ENCODE data around the gene ARHGAP44.

The ARHGAP44 gene

DNA sequence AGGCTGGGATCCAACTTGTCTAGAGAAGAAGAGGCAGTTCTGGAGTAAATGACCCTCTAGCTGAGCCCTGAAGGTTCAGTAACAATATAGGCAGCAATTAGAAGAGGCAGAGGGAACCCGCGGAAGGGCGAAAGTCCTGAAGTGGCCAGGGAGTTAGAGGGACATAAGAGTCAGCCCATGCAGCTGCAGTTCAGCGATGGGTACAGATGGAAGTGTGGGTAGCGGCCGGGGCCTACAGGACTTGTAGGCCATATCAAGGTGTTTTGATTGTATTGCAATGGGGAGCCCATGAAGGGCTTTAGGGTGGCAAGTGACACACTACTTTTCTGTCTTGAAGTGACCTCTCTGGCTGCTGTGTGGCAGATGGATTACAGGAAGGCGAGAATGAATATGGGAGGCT lies 225.5 kb downstream of the ARHGAP44 start:
- in situ Hi-C loops (cut with MboI; ENCODE audit: low sequenced_read_pairs, unreplicated experiment) = loop anchor here (25.0 kb wide), 2 partner anchors 578 to 1028 kb away; partner anchors contain the start of gene ZNF18
- TF ChIP-seq, protein P1, sequence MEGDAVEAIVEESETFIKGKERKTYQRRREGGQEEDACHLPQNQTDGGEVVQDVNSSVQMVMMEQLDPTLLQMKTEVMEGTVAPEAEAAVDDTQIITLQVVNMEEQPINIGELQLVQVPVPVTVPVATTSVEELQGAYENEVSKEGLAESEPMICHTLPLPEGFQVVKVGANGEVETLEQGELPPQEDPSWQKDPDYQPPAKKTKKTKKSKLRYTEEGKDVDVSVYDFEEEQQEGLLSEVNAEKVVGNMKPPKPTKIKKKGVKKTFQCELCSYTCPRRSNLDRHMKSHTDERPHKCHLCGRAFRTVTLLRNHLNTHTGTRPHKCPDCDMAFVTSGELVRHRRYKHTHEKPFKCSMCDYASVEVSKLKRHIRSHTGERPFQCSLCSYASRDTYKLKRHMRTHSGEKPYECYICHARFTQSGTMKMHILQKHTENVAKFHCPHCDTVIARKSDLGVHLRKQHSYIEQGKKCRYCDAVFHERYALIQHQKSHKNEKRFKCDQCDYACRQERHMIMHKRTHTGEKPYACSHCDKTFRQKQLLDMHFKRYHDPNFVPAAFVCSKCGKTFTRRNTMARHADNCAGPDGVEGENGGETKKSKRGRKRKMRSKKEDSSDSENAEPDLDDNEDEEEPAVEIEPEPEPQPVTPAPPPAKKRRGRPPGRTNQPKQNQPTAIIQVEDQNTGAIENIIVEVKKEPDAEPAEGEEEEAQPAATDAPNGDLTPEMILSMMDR (IDR thresholded peaks at IDR 0.05; ENCODE audit: borderline replicate concordance, control extremely low read depth, extremely low read depth, insufficient read depth, missing control alignments) = no peak
- DNase-seq (ENCODE audit: low spot score) = no peak

DNA sequence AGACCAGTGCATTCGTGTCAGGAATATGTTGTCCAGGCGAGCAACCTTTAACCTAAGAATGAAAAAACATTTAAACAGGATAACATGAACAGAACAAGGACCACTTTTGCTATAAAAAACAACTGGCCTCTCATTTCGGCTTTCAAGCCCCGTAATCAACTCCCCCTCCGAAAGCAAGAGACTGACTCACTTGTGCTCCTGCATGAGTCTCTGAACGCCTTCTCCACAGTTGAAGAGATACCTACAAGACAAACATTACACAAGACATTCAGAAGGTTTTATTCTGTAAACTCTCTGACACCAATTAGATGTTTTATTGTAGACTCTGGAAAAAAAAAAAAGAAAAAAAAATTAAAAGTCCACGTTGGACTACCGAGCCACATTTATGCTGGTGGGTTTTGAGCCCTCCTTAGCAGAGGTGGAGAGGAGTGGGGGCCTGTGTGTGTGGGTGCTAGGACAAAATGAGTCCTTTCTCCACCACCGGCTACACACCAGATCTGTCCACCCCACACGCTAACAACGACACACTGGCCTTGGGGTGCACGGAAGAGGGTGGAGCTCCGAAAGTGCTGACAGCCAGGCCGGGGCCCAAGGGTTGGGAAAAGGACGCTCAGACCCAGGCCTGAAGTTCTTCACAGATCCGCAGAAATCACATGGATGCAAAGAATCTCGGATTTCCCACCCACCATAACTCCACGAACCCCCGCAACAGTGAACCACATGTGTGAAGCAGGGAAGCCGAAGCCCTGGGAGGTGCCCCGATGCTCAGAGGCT lies 227.8 kb downstream of the ARHGAP44 start:
- DNase-seq (ENCODE audit: low spot score) = no peak
- in situ Hi-C loops (cut with MboI; ENCODE audit: low sequenced_read_pairs, unreplicated experiment) = loop anchor here (25.0 kb wide), 2 partner anchors 580 to 1030 kb away; partner anchors contain the start of gene ZNF18

DNA sequence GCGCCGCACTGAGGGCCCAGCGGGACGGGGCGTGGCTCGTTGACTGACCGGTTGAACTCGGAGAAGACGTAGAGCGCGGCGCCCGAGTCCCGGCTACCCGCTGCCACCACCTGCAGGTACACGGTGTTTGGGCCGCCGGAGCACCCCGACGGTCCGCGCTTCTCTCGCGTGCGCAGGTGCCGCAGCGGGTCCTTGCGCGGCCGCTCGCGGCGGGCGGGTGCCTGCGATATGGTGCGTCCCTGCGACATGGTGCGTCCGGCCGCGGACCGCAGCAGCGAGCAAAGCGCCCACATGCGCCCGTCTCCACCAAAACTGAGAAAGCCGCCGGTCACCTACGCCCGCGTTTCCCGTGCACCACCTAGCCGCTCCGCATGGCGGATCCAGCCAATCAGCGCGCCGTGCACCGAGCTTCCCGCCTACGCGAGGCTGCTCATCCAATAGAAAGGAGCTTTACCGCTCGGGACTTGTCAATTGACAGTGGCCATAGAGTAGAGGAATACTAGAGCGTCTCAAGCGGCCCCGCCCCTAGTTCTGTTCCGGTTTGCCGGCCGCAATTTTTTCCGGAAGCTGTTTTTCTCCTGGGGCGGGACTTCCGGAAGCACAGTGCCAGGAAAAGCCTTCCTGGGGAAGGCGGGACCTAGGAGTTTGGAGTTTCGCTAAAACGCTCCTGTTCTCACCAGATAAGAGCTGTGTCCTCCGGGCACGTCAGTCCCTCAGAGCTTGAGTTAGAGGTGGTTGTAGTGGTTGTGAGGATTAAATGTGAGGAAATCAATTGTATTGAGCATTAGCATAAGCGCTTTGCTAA lies 228.6 kb downstream of the ARHGAP44 start, which contains the start of gene ELAC2:
Gene ELAC2 (minus strand): TSS at position 373 of the 805 bp plus-strand sequence. CDS start 80 bp downstream, at position 293.
- TF ChIP-seq, protein P1 (IDR thresholded peaks at IDR 0.05; ENCODE audit: borderline replicate concordance, control extremely low read depth, extremely low read depth, insufficient read depth, missing control alignments) = no peak
- in situ Hi-C loops (cut with MboI; ENCODE audit: low sequenced_read_pairs, unreplicated experiment) = loop anchor here (25.0 kb wide), 2 partner anchors 581 to 1031 kb away; partner anchors contain the start of gene ZNF18
- DNase-seq (ENCODE audit: low spot score) = peak; percentile 97

More for the DNA sequence above, 227.8 kb downstream of the ARHGAP44 start:
- TF ChIP-seq, protein P1 (IDR thresholded peaks at IDR 0.05; ENCODE audit: borderline replicate concordance, control extremely low read depth, extremely low read depth, insufficient read depth, missing control alignments) = no peak

DNA sequence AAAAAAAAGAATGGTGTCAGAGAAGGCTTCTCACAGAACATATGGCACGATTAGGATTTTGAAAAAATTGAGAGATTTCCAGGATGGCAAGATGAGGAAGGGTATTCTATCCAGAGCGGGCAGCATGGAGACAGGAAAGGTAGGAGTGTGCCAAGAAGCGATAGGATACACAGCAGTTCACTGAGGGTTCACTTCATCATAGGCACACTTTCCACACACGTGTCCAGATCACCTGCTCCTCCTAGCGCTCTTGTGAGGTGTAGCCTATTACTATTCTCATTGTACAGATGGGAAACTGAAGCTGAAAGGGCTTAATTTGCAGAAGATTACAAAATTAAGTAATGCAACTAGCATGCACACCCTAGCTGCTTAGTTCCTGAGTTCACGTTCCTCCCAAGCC lies 234.7 kb downstream of the ARHGAP44 start:
- in situ Hi-C loops (cut with MboI; ENCODE audit: low sequenced_read_pairs, unreplicated experiment) = loop anchor here (25.0 kb wide), 2 partner anchors 587 to 1037 kb away; partner anchors contain the start of gene ZNF18
- TF ChIP-seq, protein P1 (IDR thresholded peaks at IDR 0.05; ENCODE audit: borderline replicate concordance, control extremely low read depth, extremely low read depth, insufficient read depth, missing control alignments) = no peak
- DNase-seq (ENCODE audit: low spot score) = no peak

DNA sequence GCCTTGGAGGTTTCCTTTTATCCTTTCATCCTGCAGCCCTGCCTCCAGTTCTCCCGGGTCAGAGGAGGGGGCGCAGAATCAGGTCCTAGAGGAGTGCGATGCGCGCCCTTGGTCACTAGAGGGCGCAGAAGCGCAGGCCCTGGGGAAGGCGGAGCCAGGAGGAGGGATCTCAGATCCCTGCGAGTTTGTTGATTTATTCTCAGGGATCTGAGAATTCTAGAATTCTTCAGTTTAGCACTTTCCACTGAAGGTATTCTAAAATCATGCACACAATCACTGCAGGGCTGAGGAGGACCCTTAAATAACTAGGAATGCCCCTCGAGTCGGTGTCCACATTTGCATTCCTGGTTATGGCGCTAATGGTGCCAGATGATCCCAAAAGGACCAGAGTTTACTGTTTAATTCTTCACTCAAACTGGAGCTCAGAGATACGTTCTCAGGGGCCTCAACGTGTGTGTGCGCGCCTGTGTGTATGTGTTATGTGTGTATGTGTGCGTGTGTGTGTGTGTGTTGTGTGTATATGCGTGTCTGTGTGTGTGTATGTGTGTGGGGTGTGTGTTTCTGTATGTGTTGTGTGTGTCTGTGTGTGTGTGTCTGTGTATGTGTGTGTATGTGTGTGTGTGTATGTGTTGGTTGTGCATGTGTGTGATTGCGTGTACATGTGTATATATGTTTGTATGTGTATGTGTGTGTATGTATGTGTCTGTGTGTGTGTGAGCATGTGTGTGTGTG lies 235.4 kb downstream of the ARHGAP44 start:
- DNase-seq (ENCODE audit: low spot score) = peak; percentile 72
- in situ Hi-C loops (cut with MboI; ENCODE audit: low sequenced_read_pairs, unreplicated experiment) = loop anchor here (25.0 kb wide), 2 partner anchors 587 to 1037 kb away; partner anchors contain the start of gene ZNF18
- TF ChIP-seq, protein P1 (IDR thresholded peaks at IDR 0.05; ENCODE audit: borderline replicate concordance, control extremely low read depth, extremely low read depth, insufficient read depth, missing control alignments) = peak; percentile 95

DNA sequence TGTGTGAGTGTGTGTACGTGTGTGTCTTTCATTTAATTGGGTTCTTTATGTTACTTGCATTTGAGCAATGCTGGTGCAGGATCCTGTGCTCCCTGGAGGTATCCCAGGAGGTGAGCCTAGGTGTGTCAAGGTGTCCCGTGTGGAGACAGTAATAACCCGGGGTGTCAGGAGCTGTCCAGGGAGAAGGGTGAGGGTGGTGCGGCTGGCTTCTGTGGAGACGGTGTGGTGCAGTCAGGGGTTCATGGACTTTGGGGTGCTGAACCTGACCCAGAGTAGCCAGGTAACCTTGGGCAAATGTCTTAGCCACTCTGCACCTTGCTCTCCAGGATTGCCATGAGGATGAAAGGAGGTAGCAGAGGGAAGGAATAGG lies 235.9 kb downstream of the ARHGAP44 start:
- in situ Hi-C loops (cut with MboI; ENCODE audit: low sequenced_read_pairs, unreplicated experiment) = no loop called here
- TF ChIP-seq, protein P1 (IDR thresholded peaks at IDR 0.05; ENCODE audit: borderline replicate concordance, control extremely low read depth, extremely low read depth, insufficient read depth, missing control alignments) = no peak

More for the DNA sequence above, 235.9 kb downstream of the ARHGAP44 start:
- no peak for DNase-seq (ENCODE audit: low spot score)
